Stimulated activated memory B cell treated with anti-CD40 and anti-IgM and Interleukin-4, amounts not matched to agents 10 μg/mL and 1 μg/mL and 100 μg/mL, for 72 hours (primary cell): Measurements from ENCODE around the gene DPT.

Experiments
- ATAC-seq: fragments of 150-1000 bp; cut with Tn5 transposase; 2 replicates; pipeline ENCODE4 v1.10.0; 2021
- H3K27ac Mint-ChIP-seq: one replicate; pipeline ENCODE4 v1.8.0; 2022; ENCODE audit warnings: mild to moderate bottlenecking, mixed read lengths
- H3K27me3 Mint-ChIP-seq: one replicate; pipeline ENCODE4 v1.8.0; 2022; ENCODE audit warnings: mixed read lengths
- H3K36me3 Mint-ChIP-seq: one replicate; pipeline ENCODE4 v1.8.0; 2022; ENCODE audit warnings: mixed read lengths
- H3K4me1 Mint-ChIP-seq: one replicate; pipeline ENCODE4 v1.8.0; 2022; ENCODE audit warnings: mixed read lengths
- H3K4me3 Mint-ChIP-seq: one replicate; pipeline ENCODE4 v1.8.0; 2022; ENCODE audit warnings: mild to moderate bottlenecking, moderate library complexity, mixed read lengths
- H3K9me3 Mint-ChIP-seq: one replicate; pipeline ENCODE4 v1.8.0; 2022; ENCODE audit warnings: mixed read lengths

Gene DPT

DNA sequence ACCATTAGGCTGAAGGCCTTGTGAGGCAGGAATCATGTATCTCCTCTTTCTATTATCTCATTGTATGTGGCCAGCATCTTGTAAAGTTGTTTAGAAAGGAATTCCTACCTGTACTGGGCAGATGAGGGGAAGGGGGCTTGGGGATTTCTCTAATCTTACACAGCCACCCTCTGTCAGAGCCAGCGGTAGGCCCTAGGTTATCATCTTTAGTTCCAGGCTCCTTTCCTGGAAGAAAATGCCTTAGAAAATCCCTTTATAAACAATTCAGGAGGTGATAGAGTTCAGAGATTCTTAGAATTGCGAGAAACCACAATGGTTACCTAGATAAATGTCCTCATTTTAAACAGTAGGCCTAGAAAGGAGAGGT, 35.2 kb downstream of the DPT start:
- H3K27me3 Mint-ChIP-seq: no peaks in the 10 kb centered on the region
- no peaks in the 10 kb centered on the region for H3K36me3 Mint-ChIP-seq
- no peak for ATAC-seq
- H3K27ac Mint-ChIP-seq: no peak overlapping the region
- no peak overlapping the region for H3K4me3 Mint-ChIP-seq
- no peaks in the 10 kb centered on the region for H3K9me3 Mint-ChIP-seq
- H3K4me1 Mint-ChIP-seq: no peaks in the 10 kb centered on the region

GRCh38 chr1:168693197-168693871, 35.7 kb downstream of the DPT start:
- no peak for ATAC-seq
- no peaks in the 10 kb centered on the region for H3K9me3 Mint-ChIP-seq
- H3K27ac Mint-ChIP-seq: no peak overlapping the region
- no peaks in the 10 kb centered on the region for H3K27me3 Mint-ChIP-seq
- no peak overlapping the region for H3K4me3 Mint-ChIP-seq
- no peaks in the 10 kb centered on the region for H3K36me3 Mint-ChIP-seq
- no peaks in the 10 kb centered on the region for H3K4me1 Mint-ChIP-seq

DNA sequence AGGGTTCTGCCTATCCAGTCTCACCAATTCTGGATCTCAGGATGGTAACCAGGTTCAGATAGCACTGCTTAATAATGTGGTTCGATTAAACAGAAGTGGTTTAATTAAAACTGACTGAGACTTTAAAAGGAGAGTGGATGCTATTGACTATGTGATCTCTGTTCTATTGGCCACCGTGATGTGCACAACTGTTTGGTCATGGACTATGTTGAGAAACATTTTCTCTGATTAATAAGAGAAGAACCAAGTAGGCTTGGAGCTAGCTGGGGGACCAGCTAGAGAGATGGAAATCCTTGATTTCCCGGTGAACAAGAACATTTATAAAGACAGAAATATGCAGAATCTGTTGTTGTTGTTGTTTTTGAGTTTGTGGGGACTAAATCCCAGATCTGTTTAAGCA, 36.5 kb downstream of the DPT start:
- peaks cover 2% of the 10 kb centered on the region for H3K27me3 Mint-ChIP-seq
- H3K4me3 Mint-ChIP-seq: no peak overlapping the region
- H3K36me3 Mint-ChIP-seq: no peaks in the 10 kb centered on the region
- no peaks in the 10 kb centered on the region for H3K9me3 Mint-ChIP-seq
- H3K4me1 Mint-ChIP-seq: no peaks in the 10 kb centered on the region
- no peak overlapping the region for H3K27ac Mint-ChIP-seq
- no peak for ATAC-seq

DNA sequence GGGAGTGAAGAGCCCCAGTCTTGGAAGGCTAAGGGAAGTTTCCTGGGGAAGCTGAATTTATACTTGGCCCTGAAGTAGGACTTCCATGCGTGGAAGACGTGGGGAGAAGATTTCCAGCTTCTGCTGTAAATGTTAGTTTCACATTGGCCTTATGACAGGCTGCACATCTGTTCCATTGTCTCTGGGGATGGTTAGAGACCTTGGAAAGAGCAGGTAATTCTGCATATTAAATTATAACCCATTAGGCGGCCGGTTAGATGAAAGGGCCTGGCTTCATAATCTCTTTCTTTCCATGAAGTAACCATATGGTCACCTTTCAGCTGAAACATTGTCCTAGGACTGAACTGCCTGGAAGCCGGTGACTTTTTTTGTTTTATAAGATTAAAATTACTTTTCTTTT, 37.5 kb downstream of the DPT start:
- ATAC-seq: no peak
- Mint-ChIP-seq H3K4me3 (no peak overlapping the region), H3K9me3 (no peaks in the 10 kb centered on the region), H3K27me3 (peaks cover 12% of the 10 kb centered on the region), H3K36me3 (no peaks in the 10 kb centered on the region), H3K27ac (no peak overlapping the region), H3K4me1 (no peaks in the 10 kb centered on the region)

DNA sequence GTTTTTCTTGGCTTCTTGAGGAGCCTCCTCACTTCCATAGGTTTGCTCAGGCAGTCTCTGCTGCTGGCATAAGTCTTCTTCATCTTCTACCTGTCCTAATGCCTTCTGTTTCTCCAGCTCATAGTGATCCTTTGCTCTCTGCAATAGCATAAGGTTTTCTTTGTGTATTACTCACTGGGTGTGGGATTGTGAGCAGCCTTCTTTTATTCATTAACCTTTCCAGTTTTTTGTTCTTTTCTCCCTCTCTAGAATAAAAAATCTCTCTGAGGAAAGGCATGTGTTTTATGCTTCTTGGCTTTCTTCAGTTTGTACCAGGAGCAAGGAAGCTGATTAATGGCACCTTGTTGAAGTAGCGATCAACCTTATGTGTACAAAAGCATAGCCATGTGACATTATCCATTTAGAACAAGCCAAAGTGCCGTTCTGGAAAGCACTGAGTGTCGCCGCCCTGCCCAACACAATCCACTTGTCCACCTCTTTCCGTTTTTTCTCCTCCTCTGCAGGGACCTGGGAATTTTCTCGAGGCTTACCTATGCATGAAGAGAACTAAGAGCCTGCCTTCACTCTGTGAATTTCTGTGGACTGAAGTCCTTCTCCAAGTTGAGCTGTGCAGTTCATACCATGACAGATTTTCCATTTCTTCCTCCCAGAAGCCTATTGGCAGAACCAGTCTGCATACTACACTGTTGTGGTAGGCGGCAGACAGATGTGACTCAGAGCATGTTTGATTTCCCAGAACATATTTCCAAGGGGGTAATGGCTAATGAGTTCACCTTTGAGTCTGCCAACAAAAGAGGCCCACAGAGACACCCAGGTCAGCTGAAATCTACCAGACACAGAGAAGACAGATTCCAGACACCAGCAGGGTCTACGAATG, 39.0 kb downstream of the DPT start:
- peaks cover 19% of the 10 kb centered on the region for H3K27me3 Mint-ChIP-seq

DNA sequence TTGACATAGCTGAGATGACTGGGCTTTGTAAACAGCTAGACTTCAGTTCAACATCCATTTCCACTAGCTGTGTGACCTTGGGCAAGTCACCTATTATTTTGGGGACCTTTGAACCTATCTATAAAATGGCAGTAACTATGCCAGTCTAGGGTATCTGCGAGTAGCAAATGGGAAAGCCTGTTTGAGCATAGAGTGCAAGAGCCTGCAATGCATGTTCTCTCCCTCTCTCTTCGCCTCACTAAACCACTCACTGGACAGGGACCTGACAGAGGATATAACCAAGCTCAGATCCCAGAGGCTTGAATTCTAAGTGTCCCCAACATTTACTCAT, 39.7 kb downstream of the DPT start:
- Mint-ChIP-seq H3K4me1 (no peaks in the 10 kb centered on the region), H3K9me3 (peaks cover 2% of the 10 kb centered on the region), H3K36me3 (no peaks in the 10 kb centered on the region), H3K27ac (no peak overlapping the region), H3K4me3 (no peak overlapping the region), H3K27me3 (peaks cover 26% of the 10 kb centered on the region)
- ATAC-seq: no peak

More for the DNA sequence above, 39.0 kb downstream of the DPT start:
- Mint-ChIP-seq H3K36me3 (no peaks in the 10 kb centered on the region), H3K9me3 (no peaks in the 10 kb centered on the region), H3K4me1 (no peaks in the 10 kb centered on the region), H3K27ac (no peak overlapping the region), H3K4me3 (no peak overlapping the region)
- no peak for ATAC-seq

GRCh38 chr1:168688644-168689326, 40.2 kb downstream of the DPT start:
- peaks cover 29% of the 10 kb centered on the region for H3K27me3 Mint-ChIP-seq
- ATAC-seq: no peak
- no peak overlapping the region for H3K4me3 Mint-ChIP-seq
- no peak overlapping the region for H3K27ac Mint-ChIP-seq
- peaks cover 2% of the 10 kb centered on the region for H3K9me3 Mint-ChIP-seq
- no peaks in the 10 kb centered on the region for H3K4me1 Mint-ChIP-seq
- H3K36me3 Mint-ChIP-seq: no peaks in the 10 kb centered on the region

DNA sequence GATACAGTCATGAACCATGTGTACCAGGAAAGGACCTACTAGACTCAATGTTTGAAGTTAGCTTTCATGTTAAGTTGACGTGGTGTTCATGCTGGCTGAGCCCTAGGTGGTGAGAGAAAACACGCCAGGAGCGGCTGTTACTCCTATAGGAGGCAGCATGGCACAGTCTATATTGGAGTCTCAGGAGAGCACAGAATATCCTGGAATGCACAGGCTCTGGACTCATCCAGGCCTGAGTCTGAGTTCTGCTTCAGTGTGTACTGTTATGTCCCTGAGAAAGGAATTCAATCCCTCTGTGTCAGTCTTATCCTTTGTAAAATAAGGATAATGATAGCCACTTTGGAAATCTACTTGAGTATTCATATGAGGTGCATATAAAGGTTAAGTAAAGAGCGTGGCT, 41.2 kb downstream of the DPT start:
- Mint-ChIP-seq H3K27me3 (peaks cover 29% of the 10 kb centered on the region), H3K36me3 (no peaks in the 10 kb centered on the region), H3K9me3 (peaks cover 2% of the 10 kb centered on the region), H3K4me1 (no peaks in the 10 kb centered on the region), H3K4me3 (no peak overlapping the region), H3K27ac (no peak overlapping the region)
- ATAC-seq: no peak

DNA sequence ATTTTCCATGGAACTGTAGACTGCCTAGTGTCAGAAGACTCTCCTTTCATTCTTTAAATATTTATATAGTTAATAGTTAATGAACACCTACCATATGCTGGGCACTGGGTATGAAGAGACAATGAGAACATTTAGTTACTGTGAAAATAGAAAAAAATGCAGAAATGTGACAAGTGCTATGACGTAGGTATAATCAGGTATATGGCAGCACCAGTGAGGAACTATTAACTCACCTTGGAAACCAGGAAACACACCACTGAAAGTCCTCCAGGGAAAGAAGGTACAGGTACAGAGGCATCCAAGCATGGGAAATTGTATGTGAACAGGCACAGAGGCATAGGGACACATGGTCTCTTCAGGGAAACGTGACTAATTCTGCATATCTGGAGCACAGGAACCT, 42.3 kb downstream of the DPT start:
- no peak overlapping the region for H3K4me3 Mint-ChIP-seq
- no peak overlapping the region for H3K27ac Mint-ChIP-seq
- peaks cover 6% of the 10 kb centered on the region for H3K9me3 Mint-ChIP-seq
- H3K4me1 Mint-ChIP-seq: no peaks in the 10 kb centered on the region
- ATAC-seq: no peak
- H3K27me3 Mint-ChIP-seq: peaks cover 36% of the 10 kb centered on the region
- H3K36me3 Mint-ChIP-seq: no peaks in the 10 kb centered on the region

DNA sequence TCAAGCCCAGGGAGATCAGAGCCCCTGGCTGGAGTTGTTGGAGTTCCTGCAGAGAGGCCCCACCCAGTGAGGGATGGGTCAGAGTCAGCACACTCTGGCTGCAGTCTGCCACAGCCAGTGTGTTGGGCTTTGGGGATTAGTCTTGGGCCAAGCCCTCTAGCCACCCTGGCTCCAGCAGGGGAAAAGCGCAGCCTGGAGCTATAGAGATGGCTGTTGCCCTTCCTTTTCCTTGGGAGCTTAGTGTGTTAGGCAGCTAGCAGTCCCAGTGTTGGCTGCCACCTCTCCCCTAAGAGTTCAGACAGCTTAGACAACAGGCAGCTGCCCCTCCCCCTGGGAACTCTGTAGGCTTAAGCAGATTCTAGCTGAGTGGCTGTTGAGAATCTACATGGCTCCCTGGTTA, 45.1 kb downstream of the DPT start:
- Mint-ChIP-seq H3K27ac (no peak overlapping the region), H3K9me3 (peaks cover 15% of the 10 kb centered on the region), H3K27me3 (peaks cover 48% of the 10 kb centered on the region), H3K4me1 (no peaks in the 10 kb centered on the region), H3K4me3 (no peak overlapping the region), H3K36me3 (no peaks in the 10 kb centered on the region)
- no peak for ATAC-seq

GRCh38 chr1:168676861-168677260, 52.1 kb downstream of the DPT start:
- H3K4me3 Mint-ChIP-seq: no peak overlapping the region
- ATAC-seq: no peak
- H3K9me3 Mint-ChIP-seq: peaks cover 16% of the 10 kb centered on the region
- no peaks in the 10 kb centered on the region for H3K36me3 Mint-ChIP-seq
- no peak overlapping the region for H3K27ac Mint-ChIP-seq
- H3K27me3 Mint-ChIP-seq: peaks cover 14% of the 10 kb centered on the region
- H3K4me1 Mint-ChIP-seq: no peaks in the 10 kb centered on the region

GRCh38 chr1:168676029-168676812, 52.8 kb downstream of the DPT start:
- no peak overlapping the region for H3K4me3 Mint-ChIP-seq
- ATAC-seq: no peak
- peaks cover 13% of the 10 kb centered on the region for H3K9me3 Mint-ChIP-seq
- H3K27me3 Mint-ChIP-seq: peaks cover 7% of the 10 kb centered on the region
- no peaks in the 10 kb centered on the region for H3K36me3 Mint-ChIP-seq
- H3K4me1 Mint-ChIP-seq: no peaks in the 10 kb centered on the region
- no peak overlapping the region for H3K27ac Mint-ChIP-seq

DNA sequence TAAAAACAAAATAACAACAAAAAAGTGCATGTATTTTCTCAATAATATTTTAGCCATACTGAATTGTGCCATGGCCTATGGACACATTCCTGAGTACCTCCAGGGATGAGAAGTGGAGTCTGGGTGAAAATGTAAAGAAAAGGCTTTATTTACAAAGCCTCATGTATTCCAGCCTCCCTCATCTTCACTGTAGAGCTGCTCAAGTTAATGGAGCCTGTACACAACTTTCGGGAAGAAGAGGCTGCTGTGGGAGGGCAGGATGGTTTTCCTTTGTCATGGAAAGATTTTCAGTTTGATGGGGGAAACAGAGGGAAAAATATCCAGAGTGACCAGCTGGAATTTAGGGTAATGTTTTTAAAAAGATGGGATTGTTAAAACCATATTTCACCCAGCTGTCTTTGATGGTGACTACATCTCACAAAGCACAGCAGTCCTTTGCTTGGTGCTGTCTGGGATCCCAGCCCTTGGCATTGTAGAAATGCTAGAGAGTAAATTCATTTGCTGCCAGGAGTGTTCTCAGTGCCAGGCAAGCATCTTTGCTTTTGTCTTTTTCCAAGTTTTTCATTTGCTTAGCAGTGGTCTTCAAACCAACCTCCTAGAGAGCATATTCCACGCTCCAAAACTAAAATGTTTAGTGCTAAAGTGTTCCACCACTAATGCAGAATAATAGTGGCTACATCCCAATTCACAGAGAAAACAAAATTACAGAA, 54.9 kb downstream of the DPT start:
- H3K4me1 Mint-ChIP-seq: no peaks in the 10 kb centered on the region
- peaks cover 12% of the 10 kb centered on the region for H3K9me3 Mint-ChIP-seq
- no peak overlapping the region for H3K4me3 Mint-ChIP-seq
- H3K27ac Mint-ChIP-seq: no peak overlapping the region
- no peaks in the 10 kb centered on the region for H3K27me3 Mint-ChIP-seq
- no peak for ATAC-seq
- H3K36me3 Mint-ChIP-seq: no peaks in the 10 kb centered on the region

- no peaks in the 10 kb centered on the region for H3K27me3 Mint-ChIP-seq
- H3K36me3 Mint-ChIP-seq: no peaks in the 10 kb centered on the region
- peaks cover 12% of the 10 kb centered on the region for H3K9me3 Mint-ChIP-seq
- no peaks in the 10 kb centered on the region for H3K4me1 Mint-ChIP-seq
- no peak overlapping the region for H3K27ac Mint-ChIP-seq
- no peak for ATAC-seq
- H3K4me3 Mint-ChIP-seq: no peak overlapping the region
Measured at GRCh38 chr1:168672278-168672677, 56.7 kb downstream of the DPT start.

GRCh38 chr1:168671782-168672181, 57.2 kb downstream of the DPT start:
- Mint-ChIP-seq H3K27ac (no peak overlapping the region), H3K9me3 (peaks cover 12% of the 10 kb centered on the region), H3K27me3 (no peaks in the 10 kb centered on the region), H3K4me3 (no peak overlapping the region), H3K4me1 (no peaks in the 10 kb centered on the region), H3K36me3 (no peaks in the 10 kb centered on the region)
- ATAC-seq: no peak
